HTERT RPE-1 (cell line): ENCODE measurements around the gene DPH6.
"Not testable (repeated sequence)": the region's sequence is repeated elsewhere in the genome, so short reads cannot be mapped to it uniquely, and the experiment has no call there.

Source experiments
- in situ Hi-C: fragments of 300-500 bp; cut with MboI; formaldehyde crosslinking; loops from 4 replicates; pipeline ENCODE4 v1.14.3; 2020; ENCODE audit warnings: low sequenced_read_pairs

Gene DPH6

GRCh38 chr15:35351059-35351458, 194.9 kb downstream of the DPH6 start:
- in situ Hi-C loops: no loop called here

GRCh38 chr15:35349916-35350315, 196.0 kb downstream of the DPH6 start:
- in situ Hi-C loops: no loop called here

- in situ Hi-C loops: no loop called here
Observed at GRCh38 chr15:35330916-35331315, 215.0 kb downstream of the DPH6 start.

GRCh38 chr15:35330048-35330695, 215.8 kb downstream of the DPH6 start:
- in situ Hi-C loops: no loop called here

GRCh38 chr15:35329521-35329961, 216.4 kb downstream of the DPH6 start:
- in situ Hi-C loops: no loop called here

GRCh38 chr15:35328836-35329235, 217.1 kb downstream of the DPH6 start:
- in situ Hi-C loops: not testable (repeated sequence)

- in situ Hi-C loops: no loop called here
Observed at GRCh38 chr15:35327789-35328188, 218.2 kb downstream of the DPH6 start.

GRCh38 chr15:35325374-35325941, 220.5 kb downstream of the DPH6 start:
- in situ Hi-C loops: no loop called here

GRCh38 chr15:35323141-35323540, 222.8 kb downstream of the DPH6 start:
- in situ Hi-C loops: no loop called here

GRCh38 chr15:35321926-35322325, 224.0 kb downstream of the DPH6 start:
- in situ Hi-C loops: no loop called here

- in situ Hi-C loops: no loop called here
Observed at GRCh38 chr15:35320911-35321310, 225.1 kb downstream of the DPH6 start.
